Fibroblast of mammary gland (primary cell): ENCODE results near the gene CNTN5.

Experiments used
- DNase-seq: peaks from one replicate; pipeline ENCODE4 v3.0.0-alpha.2; 2010; ENCODE audit warnings: low read depth
- H3K4me3 ChIP-seq: 2 replicates; pipeline ENCODE4 v1.5.1; 2011; ENCODE audit warnings: low read depth, mild to moderate bottlenecking, low read length, moderate library complexity; ENCODE audit not compliant: control insufficient read depth
- TF ChIP-seq, protein P1 (sequence below): conservative IDR thresholded peaks from 2 replicates; pipeline ENCODE4 v1.5.1; 2011; ENCODE audit warnings: low read depth, low read length, inconsistent platforms; ENCODE audit not compliant: control insufficient read depth, insufficient read depth

Gene CNTN5

DNA sequence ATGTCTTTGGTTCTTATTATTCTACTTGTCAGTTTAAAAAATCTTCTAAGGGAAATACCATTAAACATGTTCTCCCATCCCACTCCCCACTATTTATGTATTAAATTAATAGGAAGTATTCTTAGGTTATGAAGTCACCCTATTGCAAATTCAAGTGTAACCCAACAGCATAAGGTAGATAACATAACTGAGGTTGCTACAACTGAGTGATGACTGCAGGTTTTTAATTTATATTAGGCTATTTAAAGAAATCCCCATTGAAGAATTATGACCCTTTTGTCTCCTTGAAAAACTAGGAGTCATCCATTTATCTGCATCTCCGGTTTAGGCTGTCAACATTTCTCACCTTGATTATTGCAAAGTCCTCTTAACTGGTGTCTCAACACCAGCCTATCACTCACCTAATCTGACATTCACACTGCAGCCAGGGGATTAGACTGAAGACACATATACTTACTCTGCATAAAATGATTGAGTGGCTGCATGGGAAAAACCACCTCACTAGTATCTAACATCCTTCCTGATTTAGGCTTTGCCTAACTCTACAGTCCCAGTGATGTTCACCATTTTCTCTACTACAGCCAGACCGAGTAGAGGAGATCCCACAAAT lies 649.4 kb downstream of the CNTN5 start:
- DNase-seq, result no peak
- TF ChIP-seq, protein P1, sequence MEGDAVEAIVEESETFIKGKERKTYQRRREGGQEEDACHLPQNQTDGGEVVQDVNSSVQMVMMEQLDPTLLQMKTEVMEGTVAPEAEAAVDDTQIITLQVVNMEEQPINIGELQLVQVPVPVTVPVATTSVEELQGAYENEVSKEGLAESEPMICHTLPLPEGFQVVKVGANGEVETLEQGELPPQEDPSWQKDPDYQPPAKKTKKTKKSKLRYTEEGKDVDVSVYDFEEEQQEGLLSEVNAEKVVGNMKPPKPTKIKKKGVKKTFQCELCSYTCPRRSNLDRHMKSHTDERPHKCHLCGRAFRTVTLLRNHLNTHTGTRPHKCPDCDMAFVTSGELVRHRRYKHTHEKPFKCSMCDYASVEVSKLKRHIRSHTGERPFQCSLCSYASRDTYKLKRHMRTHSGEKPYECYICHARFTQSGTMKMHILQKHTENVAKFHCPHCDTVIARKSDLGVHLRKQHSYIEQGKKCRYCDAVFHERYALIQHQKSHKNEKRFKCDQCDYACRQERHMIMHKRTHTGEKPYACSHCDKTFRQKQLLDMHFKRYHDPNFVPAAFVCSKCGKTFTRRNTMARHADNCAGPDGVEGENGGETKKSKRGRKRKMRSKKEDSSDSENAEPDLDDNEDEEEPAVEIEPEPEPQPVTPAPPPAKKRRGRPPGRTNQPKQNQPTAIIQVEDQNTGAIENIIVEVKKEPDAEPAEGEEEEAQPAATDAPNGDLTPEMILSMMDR, result no peak
- H3K4me3 ChIP-seq, result no peak overlapping the region

DNA sequence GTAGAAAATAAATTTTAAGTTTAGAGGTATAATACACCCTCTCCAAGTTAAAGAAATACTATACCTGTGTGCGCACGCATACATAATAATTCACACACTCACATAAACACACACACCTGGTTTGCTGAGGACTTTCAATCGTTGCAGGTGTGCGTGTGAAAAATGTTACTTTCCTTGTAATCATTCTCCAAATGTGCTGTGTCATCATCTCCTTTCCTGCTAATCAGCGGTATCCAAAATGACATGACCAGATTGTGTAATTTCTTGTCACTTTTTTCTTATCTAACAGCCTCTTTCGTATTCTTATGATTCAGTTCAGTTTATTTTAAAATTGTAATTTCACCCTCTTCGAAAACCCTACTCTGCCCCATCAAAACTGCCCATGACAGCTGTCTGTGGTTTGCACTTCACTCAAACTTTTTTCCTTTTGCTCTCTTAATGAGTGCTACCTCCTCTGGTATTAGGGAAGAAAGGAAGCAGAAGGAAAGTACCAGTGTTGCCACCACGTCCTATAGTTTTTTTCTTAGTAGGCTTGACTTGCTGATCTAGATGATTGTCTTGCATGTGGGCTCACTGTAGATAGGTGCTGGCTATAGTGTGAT lies 651.2 kb downstream of the CNTN5 start:
- no peak overlapping the region for H3K4me3 ChIP-seq
- TF ChIP-seq, protein P1, result no peak
- DNase-seq, result no peak

DNA sequence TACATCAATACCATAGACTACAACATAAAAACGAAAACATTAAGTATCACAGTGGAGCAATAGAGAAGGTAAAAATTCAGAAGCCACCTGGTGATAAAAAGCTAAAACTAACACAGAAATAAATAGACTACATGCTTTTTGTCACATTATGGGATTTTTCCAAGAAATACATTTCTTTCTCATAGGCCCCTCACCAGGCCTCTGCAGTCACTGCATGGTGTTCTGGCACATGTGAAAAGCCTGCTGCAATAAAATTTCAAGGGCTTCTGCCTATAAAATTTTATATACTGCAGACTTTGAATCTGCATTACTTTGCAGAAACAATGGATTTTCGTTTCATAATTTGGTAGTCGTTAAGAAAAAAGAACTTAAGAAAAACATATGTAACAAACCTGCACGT lies 655.5 kb downstream of the CNTN5 start:
- no peak overlapping the region for H3K4me3 ChIP-seq
- TF ChIP-seq, protein P1, result no peak
- DNase-seq, result no peak

DNA sequence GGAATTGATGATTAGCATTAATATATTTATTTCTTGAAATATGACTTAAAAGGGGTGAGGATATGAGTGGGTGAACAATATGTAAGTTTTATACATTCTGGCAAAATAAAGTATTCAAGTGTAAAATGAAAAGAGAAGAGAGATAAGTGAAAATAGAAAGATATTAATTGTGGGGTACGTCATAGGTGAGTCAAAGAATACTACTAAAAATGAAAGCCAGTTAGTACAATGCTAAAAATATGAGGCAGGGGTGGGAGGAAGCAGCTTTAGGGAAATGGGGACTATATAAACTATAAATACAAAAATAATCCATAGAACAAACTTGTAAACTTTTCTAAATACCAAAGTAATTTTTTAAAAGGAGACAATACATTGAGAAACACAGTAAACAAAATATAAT lies 661.4 kb downstream of the CNTN5 start:
- DNase-seq, result no peak
- TF ChIP-seq, protein P1, result no peak
- no peak overlapping the region for H3K4me3 ChIP-seq

DNA sequence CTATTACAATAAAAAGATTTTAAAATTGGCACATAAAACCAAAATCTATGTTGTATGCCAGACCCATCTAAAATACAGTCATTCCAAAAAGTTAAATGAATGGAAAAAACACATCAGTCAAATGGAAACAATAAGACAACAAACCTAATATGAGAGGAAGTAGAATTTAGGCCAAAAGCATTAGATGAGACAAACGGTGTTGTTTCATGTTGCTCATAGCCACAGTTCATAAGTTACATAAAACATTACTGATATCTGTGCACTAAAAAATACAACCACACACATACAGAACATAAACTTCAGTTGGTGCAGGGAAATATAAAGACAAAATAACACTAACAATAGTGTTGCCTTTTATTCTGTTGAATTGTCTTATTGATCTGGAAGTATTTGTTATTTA lies 661.9 kb downstream of the CNTN5 start:
- DNase-seq, result no peak
- H3K4me3 ChIP-seq, result no peak overlapping the region
- TF ChIP-seq, protein P1, result no peak

DNA sequence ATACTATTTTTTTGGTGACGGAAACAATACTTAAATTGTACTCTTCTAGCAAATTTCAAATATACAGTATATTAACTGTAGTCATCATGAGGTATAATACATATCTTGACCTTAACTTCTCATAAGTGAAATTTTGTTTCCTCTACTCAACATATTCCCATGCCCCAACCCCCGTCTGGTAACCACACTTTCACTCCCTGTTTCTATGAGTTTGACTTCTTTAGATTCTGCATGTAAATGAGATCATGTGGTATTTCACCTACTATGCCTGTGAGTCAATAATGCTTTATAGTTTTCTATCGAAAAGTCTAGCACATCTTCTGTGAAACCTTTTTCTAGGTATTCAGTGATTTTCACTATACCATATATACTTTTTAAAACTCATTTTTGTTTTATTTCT lies 663.2 kb downstream of the CNTN5 start:
- no peak overlapping the region for H3K4me3 ChIP-seq
- TF ChIP-seq, protein P1, result no peak
- DNase-seq, result no peak

DNA sequence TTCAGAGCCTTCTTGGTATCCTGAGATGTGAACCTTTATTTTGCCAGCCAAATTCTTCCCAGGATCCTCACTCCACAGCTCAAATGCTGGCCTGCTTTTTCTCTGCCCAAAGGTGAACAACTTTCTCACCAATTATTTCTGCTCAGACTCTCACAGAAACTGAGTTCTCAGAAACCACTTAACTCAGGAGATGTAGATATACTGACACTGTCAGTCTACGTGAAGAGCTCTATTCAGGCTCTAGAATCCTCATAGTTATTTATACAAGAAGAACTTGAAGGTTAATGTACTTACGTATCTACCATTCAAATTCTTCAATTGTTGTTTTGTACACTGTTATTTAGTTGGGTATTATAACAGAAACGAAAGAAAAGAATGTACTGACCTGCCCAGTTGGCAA lies 666.1 kb downstream of the CNTN5 start:
- H3K4me3 ChIP-seq, result no peak overlapping the region
- DNase-seq, result no peak
- TF ChIP-seq, protein P1, result no peak
